ENCODE results near the gene COL4A1.

COL4A1 gene

GRCh38 chr13:110106726-110107125 is 200.2 kb downstream of the COL4A1 start:
- no peak for DNase-seq

GRCh38 chr13:110105136-110105535 is 201.8 kb downstream of the COL4A1 start:
- no peak for DNase-seq

GRCh38 chr13:110103534-110103933 is 203.4 kb downstream of the COL4A1 start:
- DNase-seq: no peak

- DNase-seq: no peak
Measured at GRCh38 chr13:110103026-110103425, 203.9 kb downstream of the COL4A1 start.

GRCh38 chr13:110102053-110102452 is 204.9 kb downstream of the COL4A1 start:
- no peak for DNase-seq

GRCh38 chr13:110099922-110100321 is 207.0 kb downstream of the COL4A1 start:
- no peak for DNase-seq

Data from DMS79 (cell line).